ENCODE data around the gene LYRM7.
"Not testable (repeated sequence)": the region's sequence is repeated elsewhere in the genome, so short reads cannot be mapped to it uniquely, and the experiment has no call there.

LYRM7 gene

GRCh38 chr5:131180407-131180806, 9.7 kb downstream of the LYRM7 start:
- DNase-seq (ENCODE audit: low read depth): no peak

- no peak for DNase-seq (ENCODE audit: low read depth)
Observed at GRCh38 chr5:131182839-131183238, 12.1 kb downstream of the LYRM7 start.

GRCh38 chr5:131185523-131186104, 14.9 kb downstream of the LYRM7 start:
- DNase-seq (ENCODE audit: low read depth): no peak

GRCh38 chr5:131186561-131187256, 16.0 kb downstream of the LYRM7 start:
- DNase-seq (ENCODE audit: low read depth): no peak

- DNase-seq (ENCODE audit: low read depth): no peak
Observed at GRCh38 chr5:131193106-131193505, 22.4 kb downstream of the LYRM7 start.

- DNase-seq (ENCODE audit: low read depth): not testable (repeated sequence)
Observed at GRCh38 chr5:131193897-131194296, 23.2 kb downstream of the LYRM7 start.

GRCh38 chr5:131194725-131195124, 24.0 kb downstream of the LYRM7 start:
- no peak for DNase-seq (ENCODE audit: low read depth)

GRCh38 chr5:131195696-131196095, 25.0 kb downstream of the LYRM7 start:
- DNase-seq (ENCODE audit: low read depth): no peak

GRCh38 chr5:131196331-131196730, 25.6 kb downstream of the LYRM7 start:
- DNase-seq (ENCODE audit: low read depth): no peak

- no peak for DNase-seq (ENCODE audit: low read depth)
Observed at GRCh38 chr5:131198625-131199024, 27.9 kb downstream of the LYRM7 start.

GRCh38 chr5:131200560-131200959, 29.8 kb downstream of the LYRM7 start:
- DNase-seq (ENCODE audit: low read depth): no peak

- DNase-seq (ENCODE audit: low read depth): no peak
Observed at GRCh38 chr5:131204964-131205363, 34.2 kb downstream of the LYRM7 start.

- DNase-seq (ENCODE audit: low read depth): no peak
Observed at GRCh38 chr5:131206061-131206460, 35.3 kb downstream of the LYRM7 start.

- DNase-seq (ENCODE audit: low read depth): no peak
Observed at GRCh38 chr5:131206772-131207171, 36.0 kb downstream of the LYRM7 start.

GRCh38 chr5:131209175-131209505, 38.4 kb downstream of the LYRM7 start:
- DNase-seq (ENCODE audit: low read depth): no peak

GRCh38 chr5:131209506-131210150, 38.9 kb downstream of the LYRM7 start:
- DNase-seq (ENCODE audit: low read depth): no peak

GRCh38 chr5:131210151-131210510, 39.4 kb downstream of the LYRM7 start:
- no peak for DNase-seq (ENCODE audit: low read depth)

- DNase-seq (ENCODE audit: low read depth): no peak
Observed at GRCh38 chr5:131211669-131212068, 40.9 kb downstream of the LYRM7 start.

- DNase-seq (ENCODE audit: low read depth): no peak
Observed at GRCh38 chr5:131212471-131213021, 41.8 kb downstream of the LYRM7 start.

- no peak for DNase-seq (ENCODE audit: low read depth)
Observed at GRCh38 chr5:131214609-131215227, 44.0 kb downstream of the LYRM7 start.

- DNase-seq (ENCODE audit: low read depth): no peak
Observed at GRCh38 chr5:131217791-131218190, 47.0 kb downstream of the LYRM7 start.

GRCh38 chr5:131218392-131218791, 47.6 kb downstream of the LYRM7 start:
- DNase-seq (ENCODE audit: low read depth): no peak

- no peak for DNase-seq (ENCODE audit: low read depth)
Observed at GRCh38 chr5:131220566-131220965, 49.8 kb downstream of the LYRM7 start.
